ENCODE data around the gene ZNF565. TPM values are rescaled to one million over a fixed set of nuclear protein-coding genes. Genes with fewer than 3 reads are reported as not detected.
"Not testable (repeated sequence)": the region's sequence is repeated elsewhere in the genome, so short reads cannot be mapped to it uniquely, and the experiment has no call there.

ZNF565 gene
- total RNA-seq, 1 experiment from 2014 or later = 3.0 TPM

DNA sequence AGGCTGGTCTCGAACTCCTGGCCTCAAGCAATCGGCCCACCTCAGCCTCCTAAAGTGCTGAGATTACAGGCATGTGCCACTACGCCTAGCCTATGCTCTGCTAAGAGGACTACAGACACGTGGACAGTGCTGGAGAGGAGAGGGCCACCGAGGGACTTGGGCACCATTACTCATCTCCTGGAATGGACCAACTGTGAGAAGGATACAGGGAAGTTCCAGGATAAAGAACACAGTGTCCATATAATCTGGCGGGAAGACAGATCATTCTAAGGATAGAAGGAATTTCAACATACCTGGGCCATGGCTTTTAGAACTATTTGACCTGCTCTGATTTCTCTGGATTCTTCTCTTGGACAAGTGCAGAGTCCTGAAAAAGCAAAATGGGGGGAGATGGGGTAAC lies 12.8 kb downstream of the ZNF565 start:
- intact Hi-C loops (cut with micrococcal nuclease) = no loop called here
- H3K4me1 ChIP-seq (ENCODE audit: insufficient read depth, low read length) = no peaks in the 10 kb centered on the region
- no peaks in the 10 kb centered on the region for H3F3A ChIP-seq (ENCODE audit: low read length, unreplicated experiment)
- no peak overlapping the region for H3K4me2 ChIP-seq (ENCODE audit: low read length)
- ATAC-seq = no peak
- no peak overlapping the region for H3K27ac ChIP-seq (ENCODE audit: low read length)
- POLR2A ChIA-PET (ENCODE audit: unreplicated experiment) = no interaction called here
- no peaks in the 10 kb centered on the region for H3K9me3 ChIP-seq (ENCODE audit: low read length)
- no peaks in the 10 kb centered on the region for H3K27me3 ChIP-seq (ENCODE audit: low read length)
- no peak overlapping the region for H2AFZ ChIP-seq (ENCODE audit: low read length)
- BruUV-seq (replicated peaks) = no TSS peak
- H3K79me2 ChIP-seq (ENCODE audit: low read length) = no peaks in the 10 kb centered on the region
- no peaks in the 10 kb centered on the region for H4K20me1 ChIP-seq (ENCODE audit: low read length)
- no peak overlapping the region for H3K9ac ChIP-seq (ENCODE audit: low read length)
- CTCF ChIA-PET = no interaction called here
- H3K9me2 ChIP-seq (replicated peaks; ENCODE audit: low read length) = no peaks in the 10 kb centered on the region
- TF ChIP-seq, protein P1, sequence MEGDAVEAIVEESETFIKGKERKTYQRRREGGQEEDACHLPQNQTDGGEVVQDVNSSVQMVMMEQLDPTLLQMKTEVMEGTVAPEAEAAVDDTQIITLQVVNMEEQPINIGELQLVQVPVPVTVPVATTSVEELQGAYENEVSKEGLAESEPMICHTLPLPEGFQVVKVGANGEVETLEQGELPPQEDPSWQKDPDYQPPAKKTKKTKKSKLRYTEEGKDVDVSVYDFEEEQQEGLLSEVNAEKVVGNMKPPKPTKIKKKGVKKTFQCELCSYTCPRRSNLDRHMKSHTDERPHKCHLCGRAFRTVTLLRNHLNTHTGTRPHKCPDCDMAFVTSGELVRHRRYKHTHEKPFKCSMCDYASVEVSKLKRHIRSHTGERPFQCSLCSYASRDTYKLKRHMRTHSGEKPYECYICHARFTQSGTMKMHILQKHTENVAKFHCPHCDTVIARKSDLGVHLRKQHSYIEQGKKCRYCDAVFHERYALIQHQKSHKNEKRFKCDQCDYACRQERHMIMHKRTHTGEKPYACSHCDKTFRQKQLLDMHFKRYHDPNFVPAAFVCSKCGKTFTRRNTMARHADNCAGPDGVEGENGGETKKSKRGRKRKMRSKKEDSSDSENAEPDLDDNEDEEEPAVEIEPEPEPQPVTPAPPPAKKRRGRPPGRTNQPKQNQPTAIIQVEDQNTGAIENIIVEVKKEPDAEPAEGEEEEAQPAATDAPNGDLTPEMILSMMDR (conservative IDR thresholded peaks at IDR 0.05; ENCODE audit: low read depth, low read length) = no peak
- TF ChIP-seq EZH2phosphoT487 (IDR thresholded peaks at IDR 0.05; ENCODE audit: borderline replicate concordance, low read length) (no peak), EZH2 (IDR thresholded peaks at IDR 0.05; ENCODE audit: low read length, unreplicated experiment) (no peak)
- H3K36me3 ChIP-seq (ENCODE audit: low read depth, low read length) = no peaks in the 10 kb centered on the region
- DNase-seq = no peak
- H3K4me3 ChIP-seq (ENCODE audit: low read length) = no peak overlapping the region

DNA sequence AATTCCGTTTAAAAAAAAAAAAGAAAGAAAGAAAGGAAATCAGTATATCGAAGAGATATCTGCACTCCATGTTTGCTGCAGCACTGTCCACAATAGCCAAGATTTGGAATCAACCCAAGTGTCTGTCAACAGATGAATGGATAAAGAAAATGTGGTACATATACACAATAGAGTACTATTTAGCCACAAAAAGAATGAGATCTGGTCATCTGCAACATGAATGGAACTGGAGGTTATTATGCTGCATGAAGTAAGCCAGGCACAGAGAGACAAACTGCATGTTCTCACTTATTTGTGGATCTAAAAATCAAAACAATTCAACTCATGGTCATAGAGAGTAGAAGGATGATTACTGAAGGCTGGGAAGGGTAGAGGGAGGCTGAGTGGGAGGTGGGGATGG lies 16.3 kb downstream of the ZNF565 start:
- H3K9me2 ChIP-seq (replicated peaks; ENCODE audit: low read length) = no peaks in the 10 kb centered on the region
- no peaks in the 10 kb centered on the region for H3K36me3 ChIP-seq (ENCODE audit: low read depth, low read length)
- H3K4me2 ChIP-seq (ENCODE audit: low read length) = no peak overlapping the region
- ATAC-seq = no peak
- no peaks in the 10 kb centered on the region for H4K20me1 ChIP-seq (ENCODE audit: low read length)
- H3K27me3 ChIP-seq (ENCODE audit: low read length) = no peaks in the 10 kb centered on the region
- H3K27ac ChIP-seq (ENCODE audit: low read length) = no peak overlapping the region
- H3K9me3 ChIP-seq (ENCODE audit: low read length) = no peaks in the 10 kb centered on the region
- no peak overlapping the region for H2AFZ ChIP-seq (ENCODE audit: low read length)
- no peaks in the 10 kb centered on the region for H3K4me1 ChIP-seq (ENCODE audit: insufficient read depth, low read length)
- BruUV-seq (replicated peaks) = no TSS peak
- TF ChIP-seq EZH2phosphoT487 (IDR thresholded peaks at IDR 0.05; ENCODE audit: borderline replicate concordance, low read length) (no peak), EZH2 (IDR thresholded peaks at IDR 0.05; ENCODE audit: low read length, unreplicated experiment) (no peak)
- TF ChIP-seq, protein P1 (conservative IDR thresholded peaks at IDR 0.05; ENCODE audit: low read depth, low read length) = no peak
- ChIA-PET CTCF (no interaction called here), POLR2A (ENCODE audit: unreplicated experiment) (no interaction called here)
- no peaks in the 10 kb centered on the region for H3K79me2 ChIP-seq (ENCODE audit: low read length)
- H3F3A ChIP-seq (ENCODE audit: low read length, unreplicated experiment) = no peaks in the 10 kb centered on the region
- no peak overlapping the region for H3K4me3 ChIP-seq (ENCODE audit: low read length)
- DNase-seq = no peak
- no peak overlapping the region for H3K9ac ChIP-seq (ENCODE audit: low read length)
- intact Hi-C loops (cut with micrococcal nuclease) = no loop called here

DNA sequence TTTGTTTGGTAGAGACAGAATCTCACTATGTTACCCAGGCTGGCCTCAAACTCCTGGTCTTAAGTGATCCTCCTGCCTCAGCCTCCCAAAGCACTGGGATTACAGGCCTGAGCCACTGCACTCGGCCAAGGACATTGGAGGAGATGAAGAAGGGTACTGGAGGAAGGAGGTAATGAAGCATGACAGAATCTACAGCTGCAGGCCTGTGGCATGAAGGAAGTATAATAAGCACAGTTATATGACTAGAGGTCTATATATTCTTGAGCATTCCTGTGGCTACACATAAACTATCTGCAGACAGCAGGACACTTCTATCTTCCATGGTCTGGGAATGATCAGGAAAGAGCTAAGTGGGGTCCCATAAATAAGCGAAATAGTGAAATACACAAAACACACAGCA lies 18.2 kb downstream of the ZNF565 start:
- Histone ChIP-seq H3K27me3 (ENCODE audit: low read length) (no peaks in the 10 kb centered on the region), H3K36me3 (ENCODE audit: low read depth, low read length) (no peaks in the 10 kb centered on the region), H3F3A (ENCODE audit: low read length, unreplicated experiment) (no peaks in the 10 kb centered on the region), H2AFZ (ENCODE audit: low read length) (no peak overlapping the region), H3K9me3 (ENCODE audit: low read length) (no peaks in the 10 kb centered on the region), H3K4me2 (ENCODE audit: low read length) (no peak overlapping the region), H3K9me2 (replicated peaks; ENCODE audit: low read length) (no peaks in the 10 kb centered on the region), H3K4me1 (ENCODE audit: insufficient read depth, low read length) (no peaks in the 10 kb centered on the region), H4K20me1 (ENCODE audit: low read length) (no peaks in the 10 kb centered on the region), H3K27ac (ENCODE audit: low read length) (no peak overlapping the region), H3K9ac (ENCODE audit: low read length) (no peak overlapping the region), H3K4me3 (ENCODE audit: low read length) (no peak overlapping the region), H3K79me2 (ENCODE audit: low read length) (no peaks in the 10 kb centered on the region)
- DNase-seq (no peak), ATAC-seq (no peak)
- TF ChIP-seq, protein P1 (conservative IDR thresholded peaks at IDR 0.05; ENCODE audit: low read depth, low read length) = no peak
- no peak for TF ChIP-seq EZH2 (IDR thresholded peaks at IDR 0.05; ENCODE audit: low read length, unreplicated experiment)
- TF ChIP-seq EZH2phosphoT487 (IDR thresholded peaks at IDR 0.05; ENCODE audit: borderline replicate concordance, low read length) = no peak
- CTCF ChIA-PET = no interaction called here
- BruUV-seq (replicated peaks) = no TSS peak
- intact Hi-C loops (cut with micrococcal nuclease) = no loop called here
- POLR2A ChIA-PET (ENCODE audit: unreplicated experiment) = no interaction called here

DNA sequence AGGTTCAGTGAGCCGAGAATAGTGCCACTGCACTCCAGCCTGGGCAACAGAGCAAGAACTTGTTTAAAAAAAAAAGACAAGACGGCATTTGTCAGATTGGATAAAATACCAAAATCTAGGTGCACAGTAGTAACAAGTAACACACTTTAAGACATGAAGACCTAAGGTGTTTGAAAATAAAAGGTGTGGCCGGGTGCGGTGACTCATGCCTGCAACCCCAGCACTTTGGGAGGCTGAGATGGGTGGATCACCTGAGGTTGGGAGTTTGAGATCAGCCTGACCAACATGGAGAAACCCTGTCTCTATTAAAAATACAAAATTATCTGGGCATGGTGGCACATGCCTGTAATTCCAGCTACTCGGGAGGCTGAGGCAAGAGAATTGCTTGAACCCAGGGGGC lies 27.7 kb downstream of the ZNF565 start:
- H2AFZ ChIP-seq (ENCODE audit: low read length); H3K79me2 ChIP-seq (ENCODE audit: low read length); BruUV-seq (replicated peaks); H4K20me1 ChIP-seq (ENCODE audit: low read length); DNase-seq; H3K36me3 ChIP-seq (ENCODE audit: low read depth, low read length); H3K9me2 ChIP-seq (replicated peaks; ENCODE audit: low read length); CTCF ChIA-PET; H3K4me2 ChIP-seq (ENCODE audit: low read length); H3F3A ChIP-seq (ENCODE audit: low read length, unreplicated experiment); H3K27me3 ChIP-seq (ENCODE audit: low read length); H3K4me3 ChIP-seq (ENCODE audit: low read length); H3K4me1 ChIP-seq (ENCODE audit: insufficient read depth, low read length); H3K27ac ChIP-seq (ENCODE audit: low read length); intact Hi-C loops (cut with micrococcal nuclease); ATAC-seq; H3K9me3 ChIP-seq (ENCODE audit: low read length); H3K9ac ChIP-seq (ENCODE audit: low read length); POLR2A ChIA-PET (ENCODE audit: unreplicated experiment): not testable (repeated sequence)

All from PC-3 (cell line).